ENCODE data around the gene PCCA. TPM values are rescaled to one million over a fixed set of nuclear protein-coding genes. Genes with fewer than 3 reads are reported as not detected.

PCCA gene
- total and polyA plus RNA-seq, 4 donors: 8.3 to 71.8 (median 22.8) TPM

DNA sequence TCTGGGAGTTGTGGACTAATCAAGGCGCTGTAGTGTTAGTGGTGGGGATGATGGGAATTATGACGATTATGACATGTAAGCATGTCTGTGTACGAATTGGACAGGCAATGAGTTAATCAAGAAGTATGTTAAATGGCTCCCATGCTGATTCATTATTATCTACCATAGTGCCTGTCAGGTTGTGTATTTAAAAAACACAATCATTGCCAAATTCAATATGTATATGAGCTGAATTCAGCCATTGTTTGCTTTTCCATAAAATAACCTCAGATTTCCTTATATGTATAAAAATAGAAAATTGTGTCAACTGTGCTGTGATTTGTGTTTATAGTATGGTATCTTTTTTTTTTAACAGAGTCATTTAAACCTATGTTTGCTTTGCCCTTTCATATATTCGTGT, 37.1 kb downstream of the PCCA start:
- Histone ChIP-seq H3K4me3 (no peak overlapping the region), H3K9me3 (ENCODE audit: control insufficient read depth in 4 of 4, insufficient read depth in 3 of 4, low read length in 3 of 4) (peaks cover 0 to 5% (median 4%) of the 10 kb centered on the region in 4 donors), H3K27ac (ENCODE audit: low read depth in 1 of 2, low read length in 1 of 2) (no peak overlapping the region), H3K4me1 (ENCODE audit: control insufficient read depth in 5 of 5, insufficient read depth in 5 of 5, low read length in 5 of 5) (peaks cover 0 to 3% (median 0%) of the 10 kb centered on the region in 5 donors), H3K27me3 (ENCODE audit: control insufficient read depth in 3 of 3, insufficient read depth in 3 of 3, low read length in 2 of 3) (no peaks in the 10 kb centered on the region), H3K9ac (ENCODE audit: insufficient read depth in 1 of 2, low read length in 2 of 2) (no peak overlapping the region), H3K36me3 (ENCODE audit: control insufficient read depth in 4 of 4, insufficient read depth in 4 of 4, low read length in 4 of 4) (peaks cover 0 to 12% (median 4%) of the 10 kb centered on the region in 4 donors)
- TF ChIP-seq CTCF (IDR thresholded peaks at IDR 0.05; ENCODE audit: control extremely low read depth, extremely low read depth): no peak
- DNase-seq (no peak), ATAC-seq (ENCODE audit: insufficient read depth, low FRiP score) (no peak)
- 92 to 97% methylated on average over 4 of the region's 4 CpGs for WGBS, 2 donors

DNA sequence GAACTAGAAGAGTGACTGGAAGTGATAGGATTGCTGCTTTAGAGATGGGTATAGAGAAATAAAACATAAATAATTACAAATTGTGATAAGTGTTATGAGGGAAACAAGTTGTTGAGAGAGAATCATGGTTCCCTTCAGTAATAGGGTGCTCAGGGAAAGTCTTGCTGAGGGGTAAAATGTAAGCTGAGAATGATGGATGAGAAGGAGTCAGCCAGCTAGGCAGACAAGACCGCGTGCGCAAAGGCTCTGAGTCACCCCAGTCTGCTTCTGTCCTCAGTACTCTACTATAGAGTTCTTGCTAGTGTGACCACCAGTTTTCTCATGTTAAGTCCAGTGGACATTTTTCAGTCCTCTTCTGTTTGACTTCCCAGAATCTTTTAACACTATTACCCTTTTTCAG, 39.5 kb downstream of the PCCA start:
- H3K27ac ChIP-seq (ENCODE audit: low read depth in 1 of 2, low read length in 1 of 2): no peak overlapping the region
- H3K4me3 ChIP-seq: no peak overlapping the region
- H3K27me3 ChIP-seq (ENCODE audit: control insufficient read depth in 3 of 3, insufficient read depth in 3 of 3, low read length in 2 of 3): no peaks in the 10 kb centered on the region
- DNase-seq (no peak), ATAC-seq (ENCODE audit: insufficient read depth, low FRiP score) (no peak)
- 94 to 97% methylated on average over 3 of the region's 3 CpGs for WGBS, 2 donors
- TF ChIP-seq CTCF (IDR thresholded peaks at IDR 0.05; ENCODE audit: control extremely low read depth, extremely low read depth): no peak
- no peaks in the 10 kb centered on the region for H3K9me3 ChIP-seq (ENCODE audit: control insufficient read depth in 4 of 4, insufficient read depth in 3 of 4, low read length in 3 of 4)
- peaks cover 0 to 2% (median 0%) of the 10 kb centered on the region in 4 donors for H3K36me3 ChIP-seq (ENCODE audit: control insufficient read depth in 4 of 4, insufficient read depth in 4 of 4, low read length in 4 of 4)
- no peak overlapping the region for H3K9ac ChIP-seq (ENCODE audit: insufficient read depth in 1 of 2, low read length in 2 of 2)
- H3K4me1 ChIP-seq (ENCODE audit: control insufficient read depth in 5 of 5, insufficient read depth in 5 of 5, low read length in 5 of 5): peaks cover 0 to 3% (median 0%) of the 10 kb centered on the region in 5 donors

DNA sequence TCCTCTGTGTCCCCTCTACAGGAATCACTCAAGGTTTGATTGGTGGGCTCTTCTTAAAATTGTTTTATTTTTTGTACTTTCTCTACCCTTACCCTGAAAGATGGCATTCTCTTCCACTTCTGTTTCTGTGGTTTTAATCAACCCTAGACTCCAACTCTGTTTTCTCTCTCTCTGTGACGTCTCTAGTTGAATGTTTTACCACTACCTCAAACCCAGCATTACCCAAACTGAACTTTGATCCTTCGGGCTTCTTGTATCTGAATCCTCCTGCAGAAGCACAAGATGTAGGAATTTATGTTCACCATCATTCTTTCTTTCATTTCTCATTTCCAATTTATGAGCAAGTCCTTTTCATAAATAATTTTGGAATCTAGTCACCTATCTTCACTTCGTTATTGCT, 39.9 kb downstream of the PCCA start:
- ATAC-seq (ENCODE audit: insufficient read depth, low FRiP score): no peak

More for the DNA sequence above, 39.9 kb downstream of the PCCA start:
- Histone ChIP-seq H3K9me3 (ENCODE audit: control insufficient read depth in 4 of 4, insufficient read depth in 3 of 4, low read length in 3 of 4) (no peaks in the 10 kb centered on the region), H3K36me3 (ENCODE audit: control insufficient read depth in 4 of 4, insufficient read depth in 4 of 4, low read length in 4 of 4) (peaks cover 0 to 2% (median 0%) of the 10 kb centered on the region in 4 donors), H3K4me3 (no peak overlapping the region), H3K27me3 (ENCODE audit: control insufficient read depth in 3 of 3, insufficient read depth in 3 of 3, low read length in 2 of 3) (no peaks in the 10 kb centered on the region), H3K9ac (ENCODE audit: insufficient read depth in 1 of 2, low read length in 2 of 2) (no peak overlapping the region), H3K27ac (ENCODE audit: low read depth in 1 of 2, low read length in 1 of 2) (no peak overlapping the region), H3K4me1 (ENCODE audit: control insufficient read depth in 5 of 5, insufficient read depth in 5 of 5, low read length in 5 of 5) (peaks cover 0 to 3% (median 0%) of the 10 kb centered on the region in 5 donors)
- no peak for TF ChIP-seq CTCF (IDR thresholded peaks at IDR 0.05; ENCODE audit: control extremely low read depth, extremely low read depth)
- 78 to 80% methylated on average over 3 of the region's 3 CpGs for WGBS, 2 donors
- no peak for DNase-seq

Measured in lung (tissue), 12 donors.